IPS-15b (cell line): Measurements from ENCODE around the gene ABCB4.

ENCODE experiments used
- H3K27me3 ChIP-seq: one replicate; pipeline ENCODE4 v1.6.1; 2013; ENCODE audit warnings: low read length; ENCODE audit not compliant: control insufficient read depth, insufficient read depth
- H3K36me3 ChIP-seq: one replicate; pipeline ENCODE4 v1.6.1; 2013; ENCODE audit warnings: low read length; ENCODE audit not compliant: control insufficient read depth, insufficient read depth
- H3K4me1 ChIP-seq: one replicate; pipeline ENCODE4 v1.6.1; 2013; ENCODE audit warnings: mild to moderate bottlenecking, low read length; ENCODE audit not compliant: control insufficient read depth, insufficient read depth
- H3K4me3 ChIP-seq: one replicate; pipeline ENCODE4 v1.5.1; 2013; ENCODE audit warnings: low read depth, low read length
- H3K9ac ChIP-seq: one replicate; pipeline ENCODE4 v1.6.1; 2013; ENCODE audit warnings: low read depth, mild to moderate bottlenecking, low read length
- H3K9me3 ChIP-seq: one replicate; pipeline ENCODE4 v1.6.1; 2013; ENCODE audit warnings: mild to moderate bottlenecking, low read length; ENCODE audit not compliant: control insufficient read depth, insufficient read depth

The ABCB4 gene

GRCh38 chr7:87452279-87452678 is 23.2 kb downstream of the ABCB4 start:
- no peak overlapping the region for H3K9ac ChIP-seq
- no peaks in the 10 kb centered on the region for H3K36me3 ChIP-seq
- H3K4me3 ChIP-seq, result no peak overlapping the region
- no peaks in the 10 kb centered on the region for H3K9me3 ChIP-seq
- no peaks in the 10 kb centered on the region for H3K4me1 ChIP-seq
- H3K27me3 ChIP-seq, result no peaks in the 10 kb centered on the region

- Histone ChIP-seq H3K4me3 (no peak overlapping the region), H3K4me1 (no peaks in the 10 kb centered on the region), H3K27me3 (no peaks in the 10 kb centered on the region), H3K36me3 (no peaks in the 10 kb centered on the region), H3K9me3 (no peaks in the 10 kb centered on the region), H3K9ac (no peak overlapping the region)
Observed at GRCh38 chr7:87451187-87451586, 24.3 kb downstream of the ABCB4 start.

- Histone ChIP-seq H3K4me3 (no peak overlapping the region), H3K27me3 (no peaks in the 10 kb centered on the region), H3K36me3 (no peaks in the 10 kb centered on the region), H3K9ac (no peak overlapping the region), H3K9me3 (no peaks in the 10 kb centered on the region), H3K4me1 (no peaks in the 10 kb centered on the region)
Observed at GRCh38 chr7:87450706-87451105, 24.8 kb downstream of the ABCB4 start.

- no peak overlapping the region for H3K4me3 ChIP-seq
- no peak overlapping the region for H3K9ac ChIP-seq
- no peaks in the 10 kb centered on the region for H3K36me3 ChIP-seq
- no peaks in the 10 kb centered on the region for H3K9me3 ChIP-seq
- H3K4me1 ChIP-seq, result no peaks in the 10 kb centered on the region
- H3K27me3 ChIP-seq, result no peaks in the 10 kb centered on the region
Observed at GRCh38 chr7:87448388-87448787, 27.1 kb downstream of the ABCB4 start.

GRCh38 chr7:87447116-87447635 is 28.3 kb downstream of the ABCB4 start:
- Histone ChIP-seq H3K27me3 (no peaks in the 10 kb centered on the region), H3K9me3 (no peaks in the 10 kb centered on the region), H3K4me1 (no peaks in the 10 kb centered on the region), H3K36me3 (no peaks in the 10 kb centered on the region), H3K4me3 (no peak overlapping the region), H3K9ac (no peak overlapping the region)

- Histone ChIP-seq H3K9ac (no peak overlapping the region), H3K27me3 (no peaks in the 10 kb centered on the region), H3K4me1 (no peaks in the 10 kb centered on the region), H3K4me3 (no peak overlapping the region), H3K9me3 (no peaks in the 10 kb centered on the region), H3K36me3 (no peaks in the 10 kb centered on the region)
Observed at GRCh38 chr7:87445897-87446296, 29.6 kb downstream of the ABCB4 start.

GRCh38 chr7:87435546-87435945 is 39.9 kb downstream of the ABCB4 start:
- H3K9me3 ChIP-seq, result no peaks in the 10 kb centered on the region
- no peak overlapping the region for H3K9ac ChIP-seq
- no peaks in the 10 kb centered on the region for H3K27me3 ChIP-seq
- no peaks in the 10 kb centered on the region for H3K4me1 ChIP-seq
- no peaks in the 10 kb centered on the region for H3K36me3 ChIP-seq
- H3K4me3 ChIP-seq, result no peak overlapping the region

- no peaks in the 10 kb centered on the region for H3K27me3 ChIP-seq
- no peaks in the 10 kb centered on the region for H3K9me3 ChIP-seq
- no peak overlapping the region for H3K9ac ChIP-seq
- H3K36me3 ChIP-seq, result no peaks in the 10 kb centered on the region
- H3K4me3 ChIP-seq, result no peak overlapping the region
- H3K4me1 ChIP-seq, result no peaks in the 10 kb centered on the region
Observed at GRCh38 chr7:87432536-87432935, 42.9 kb downstream of the ABCB4 start.

GRCh38 chr7:87427288-87427687 is 48.2 kb downstream of the ABCB4 start:
- no peak overlapping the region for H3K4me3 ChIP-seq
- H3K9me3 ChIP-seq, result no peaks in the 10 kb centered on the region
- no peaks in the 10 kb centered on the region for H3K4me1 ChIP-seq
- no peaks in the 10 kb centered on the region for H3K27me3 ChIP-seq
- no peak overlapping the region for H3K9ac ChIP-seq
- no peaks in the 10 kb centered on the region for H3K36me3 ChIP-seq

- no peaks in the 10 kb centered on the region for H3K4me1 ChIP-seq
- no peak overlapping the region for H3K4me3 ChIP-seq
- no peaks in the 10 kb centered on the region for H3K9me3 ChIP-seq
- no peak overlapping the region for H3K9ac ChIP-seq
- no peaks in the 10 kb centered on the region for H3K27me3 ChIP-seq
- H3K36me3 ChIP-seq, result no peaks in the 10 kb centered on the region
Observed at GRCh38 chr7:87426160-87426559, 49.3 kb downstream of the ABCB4 start.

GRCh38 chr7:87424075-87424474 is 51.4 kb downstream of the ABCB4 start:
- Histone ChIP-seq H3K9me3 (no peaks in the 10 kb centered on the region), H3K27me3 (no peaks in the 10 kb centered on the region), H3K9ac (no peak overlapping the region)

GRCh38 chr7:87420173-87420572 is 55.3 kb downstream of the ABCB4 start:
- no peaks in the 10 kb centered on the region for H3K36me3 ChIP-seq
- no peak overlapping the region for H3K4me3 ChIP-seq
- no peaks in the 10 kb centered on the region for H3K27me3 ChIP-seq
- H3K4me1 ChIP-seq, result no peaks in the 10 kb centered on the region
- no peak overlapping the region for H3K9ac ChIP-seq
- no peaks in the 10 kb centered on the region for H3K9me3 ChIP-seq

More at GRCh38 chr7:87424075-87424474, 51.4 kb downstream of the ABCB4 start:
- no peaks in the 10 kb centered on the region for H3K36me3 ChIP-seq
- no peak overlapping the region for H3K4me3 ChIP-seq
- no peaks in the 10 kb centered on the region for H3K4me1 ChIP-seq
